ELF-1 (cell line): Measurements from ENCODE around the gene NDST1.

Source experiments
- DNase-seq: peaks from one replicate; pipeline ENCODE4 v3.0.0-alpha.2; 2016; ENCODE audit warnings: low read depth, low spot score

The NDST1 gene

GRCh38 chr5:150606476-150606875 lies 98.5 kb downstream of the NDST1 start:
- no peak for DNase-seq

- DNase-seq: no peak
Measured at GRCh38 chr5:150607105-150607504, 99.2 kb downstream of the NDST1 start.
